HUES64 (cell line): Measurements from ENCODE around the gene BPIFB1.

ENCODE experiments used
- H3K27ac ChIP-seq: 2 replicates; pipeline ENCODE4 v1.7.0; 2013; ENCODE audit warnings: low read depth, low read length, inconsistent platforms
- H3K27me3 ChIP-seq: 2 replicates; pipeline ENCODE4 v1.6.1; 2013; ENCODE audit warnings: mild to moderate bottlenecking, low read length; ENCODE audit not compliant: insufficient read depth
- H3K36me3 ChIP-seq: 2 replicates; pipeline ENCODE4 v1.6.1; 2013; ENCODE audit warnings: mild to moderate bottlenecking, low read length; ENCODE audit not compliant: insufficient read depth
- H3K4me1 ChIP-seq: 2 replicates; pipeline ENCODE4 v1.6.1; 2013; ENCODE audit warnings: mild to moderate bottlenecking, low read length, moderate library complexity; ENCODE audit not compliant: insufficient read depth
- H3K4me3 ChIP-seq: 2 replicates; pipeline ENCODE4 v1.5.1; 2013; ENCODE audit warnings: mild to moderate bottlenecking, low read length, moderate library complexity
- H3K9ac ChIP-seq: 2 replicates; pipeline ENCODE4 v1.6.1; 2013; ENCODE audit warnings: mild to moderate bottlenecking, low read depth, low read length
- H3K9me3 ChIP-seq: 2 replicates; pipeline ENCODE4 v1.6.1; 2013; ENCODE audit warnings: low read depth, low read length; ENCODE audit not compliant: insufficient read depth
- WGBS: fragments of 150-250, 120-280 bp; methylation state at CpG from one replicate; pipeline ENCODE4 v1.1.7; 2013; ENCODE audit warnings: missing lambda C conversion rate; 5-methylcytosine and 5-hydroxymethylcytosine counted together

BPIFB1 gene

GRCh38 chr20:33249456-33249855 is 33.6 kb upstream of the BPIFB1 start:
- H3K4me3 ChIP-seq: no peak overlapping the region
- 91% methylated on average over 1 of the region's 1 CpG for WGBS
- no peaks in the 10 kb centered on the region for H3K36me3 ChIP-seq
- H3K27ac ChIP-seq: no peak overlapping the region
- no peaks in the 10 kb centered on the region for H3K27me3 ChIP-seq
- H3K9ac ChIP-seq: no peak overlapping the region
- H3K4me1 ChIP-seq: no peaks in the 10 kb centered on the region
- no peaks in the 10 kb centered on the region for H3K9me3 ChIP-seq

- no peaks in the 10 kb centered on the region for H3K4me1 ChIP-seq
- H3K27ac ChIP-seq: no peak overlapping the region
- H3K9ac ChIP-seq: no peak overlapping the region
- no peaks in the 10 kb centered on the region for H3K36me3 ChIP-seq
- H3K9me3 ChIP-seq: no peaks in the 10 kb centered on the region
- 72% methylated on average over 2 of the region's 2 CpGs for WGBS
- H3K27me3 ChIP-seq: no peaks in the 10 kb centered on the region
- no peak overlapping the region for H3K4me3 ChIP-seq
Observed at GRCh38 chr20:33250666-33251065, 32.3 kb upstream of the BPIFB1 start.

- Histone ChIP-seq H3K4me3 (no peak overlapping the region), H3K36me3 (no peaks in the 10 kb centered on the region), H3K27ac (no peak overlapping the region), H3K9ac (no peak overlapping the region), H3K4me1 (no peaks in the 10 kb centered on the region), H3K9me3 (no peaks in the 10 kb centered on the region), H3K27me3 (no peaks in the 10 kb centered on the region)
- 92% methylated on average over 3 of the region's 3 CpGs for WGBS
Observed at GRCh38 chr20:33251496-33251895, 31.5 kb upstream of the BPIFB1 start.

- Histone ChIP-seq H3K36me3 (no peaks in the 10 kb centered on the region), H3K27me3 (no peaks in the 10 kb centered on the region), H3K27ac (no peak overlapping the region), H3K4me3 (no peak overlapping the region), H3K9ac (no peak overlapping the region), H3K9me3 (no peaks in the 10 kb centered on the region), H3K4me1 (no peaks in the 10 kb centered on the region)
- 92% methylated on average over 3 of the region's 3 CpGs for WGBS
Observed at GRCh38 chr20:33252460-33252859, 30.6 kb upstream of the BPIFB1 start.

GRCh38 chr20:33255005-33255404 is 28.0 kb upstream of the BPIFB1 start:
- Histone ChIP-seq H3K9me3 (no peaks in the 10 kb centered on the region), H3K4me1 (no peaks in the 10 kb centered on the region), H3K4me3 (no peak overlapping the region), H3K36me3 (no peaks in the 10 kb centered on the region), H3K27me3 (no peaks in the 10 kb centered on the region), H3K9ac (no peak overlapping the region), H3K27ac (no peak overlapping the region)
- no CpG with 5 or more reads among the region's 2 CpGs for WGBS

GRCh38 chr20:33257237-33257636 is 25.8 kb upstream of the BPIFB1 start:
- H3K27ac ChIP-seq: no peak overlapping the region
- no peaks in the 10 kb centered on the region for H3K27me3 ChIP-seq
- H3K36me3 ChIP-seq: no peaks in the 10 kb centered on the region
- no peaks in the 10 kb centered on the region for H3K4me1 ChIP-seq
- H3K4me3 ChIP-seq: no peak overlapping the region
- H3K9ac ChIP-seq: no peak overlapping the region
- WGBS: 91% methylated on average over 5 of the region's 5 CpGs
- no peaks in the 10 kb centered on the region for H3K9me3 ChIP-seq

GRCh38 chr20:33259371-33259770 is 23.6 kb upstream of the BPIFB1 start:
- H3K4me3 ChIP-seq: no peak overlapping the region
- H3K9me3 ChIP-seq: no peaks in the 10 kb centered on the region
- no peaks in the 10 kb centered on the region for H3K36me3 ChIP-seq
- 96% methylated on average over 5 of the region's 5 CpGs for WGBS
- H3K27me3 ChIP-seq: no peaks in the 10 kb centered on the region
- H3K4me1 ChIP-seq: no peaks in the 10 kb centered on the region
- no peak overlapping the region for H3K9ac ChIP-seq
- H3K27ac ChIP-seq: no peak overlapping the region

GRCh38 chr20:33261465-33261864 is 21.5 kb upstream of the BPIFB1 start:
- no peaks in the 10 kb centered on the region for H3K36me3 ChIP-seq
- no peaks in the 10 kb centered on the region for H3K9me3 ChIP-seq
- no peaks in the 10 kb centered on the region for H3K4me1 ChIP-seq
- H3K4me3 ChIP-seq: no peak overlapping the region
- WGBS: 95% methylated on average over 4 of the region's 4 CpGs
- H3K9ac ChIP-seq: no peak overlapping the region
- no peaks in the 10 kb centered on the region for H3K27me3 ChIP-seq
- no peak overlapping the region for H3K27ac ChIP-seq

- Histone ChIP-seq H3K9me3 (no peaks in the 10 kb centered on the region), H3K36me3 (no peaks in the 10 kb centered on the region), H3K27me3 (no peaks in the 10 kb centered on the region), H3K27ac (no peak overlapping the region), H3K4me3 (no peak overlapping the region), H3K9ac (no peak overlapping the region), H3K4me1 (no peaks in the 10 kb centered on the region)
- WGBS: 45% methylated on average over 5 of the region's 5 CpGs
Observed at GRCh38 chr20:33262658-33263065, 20.4 kb upstream of the BPIFB1 start.

- WGBS: 92% methylated on average over 5 of the region's 5 CpGs
- Histone ChIP-seq H3K4me1 (no peaks in the 10 kb centered on the region), H3K27me3 (no peaks in the 10 kb centered on the region), H3K9ac (no peak overlapping the region), H3K36me3 (no peaks in the 10 kb centered on the region), H3K9me3 (no peaks in the 10 kb centered on the region), H3K4me3 (no peak overlapping the region), H3K27ac (no peak overlapping the region)
Observed at GRCh38 chr20:33263784-33264183, 19.2 kb upstream of the BPIFB1 start.

- Histone ChIP-seq H3K27me3 (no peaks in the 10 kb centered on the region), H3K36me3 (no peaks in the 10 kb centered on the region), H3K9ac (no peak overlapping the region), H3K27ac (no peak overlapping the region), H3K4me3 (no peak overlapping the region), H3K4me1 (no peaks in the 10 kb centered on the region), H3K9me3 (no peaks in the 10 kb centered on the region)
- 82% methylated on average over 3 of the region's 3 CpGs for WGBS
Observed at GRCh38 chr20:33267701-33268100, 15.3 kb upstream of the BPIFB1 start.

- no peaks in the 10 kb centered on the region for H3K27me3 ChIP-seq
- 93% methylated on average over 10 of the region's 10 CpGs for WGBS
Observed at GRCh38 chr20:33272155-33272873, 10.7 kb upstream of the BPIFB1 start.

More at GRCh38 chr20:33272155-33272873, 10.7 kb upstream of the BPIFB1 start:
- Histone ChIP-seq H3K4me3 (no peak overlapping the region), H3K9ac (no peak overlapping the region), H3K36me3 (no peaks in the 10 kb centered on the region), H3K27ac (no peak overlapping the region), H3K4me1 (0 out of 2 replicates have a peak, but pooled peaks cover 6% of the 10 kb centered on the region), H3K9me3 (no peaks in the 10 kb centered on the region)
